ENCODE measurements around the gene ACAT2.
A peak's percentile ranks its signal among the peaks of the same experiment; 100 is the strongest.

Gene ACAT2

DNA sequence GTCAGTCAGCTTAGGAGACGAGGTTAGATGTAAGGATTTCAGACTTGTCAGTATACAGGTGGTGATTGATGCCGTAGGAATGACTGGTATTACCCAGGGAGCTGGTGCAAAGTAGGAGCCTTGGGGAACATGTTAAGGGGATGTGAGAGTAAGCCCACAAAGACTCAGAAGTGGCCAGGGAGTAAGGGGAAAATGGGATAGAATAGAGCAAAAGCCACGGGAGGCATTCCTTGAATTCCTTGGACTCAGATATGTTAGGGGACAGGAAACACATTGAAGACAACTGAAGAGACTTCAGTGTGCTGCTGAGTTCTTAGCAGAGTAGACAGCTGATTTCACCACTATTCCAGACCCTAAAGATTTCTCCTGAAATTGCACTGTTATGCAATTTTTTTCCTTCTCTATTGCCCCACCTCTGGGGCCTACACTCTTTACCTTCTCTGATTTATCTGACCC, 1.2 kb upstream of the ACAT2 start:
- TF ChIP-seq, protein P1, sequence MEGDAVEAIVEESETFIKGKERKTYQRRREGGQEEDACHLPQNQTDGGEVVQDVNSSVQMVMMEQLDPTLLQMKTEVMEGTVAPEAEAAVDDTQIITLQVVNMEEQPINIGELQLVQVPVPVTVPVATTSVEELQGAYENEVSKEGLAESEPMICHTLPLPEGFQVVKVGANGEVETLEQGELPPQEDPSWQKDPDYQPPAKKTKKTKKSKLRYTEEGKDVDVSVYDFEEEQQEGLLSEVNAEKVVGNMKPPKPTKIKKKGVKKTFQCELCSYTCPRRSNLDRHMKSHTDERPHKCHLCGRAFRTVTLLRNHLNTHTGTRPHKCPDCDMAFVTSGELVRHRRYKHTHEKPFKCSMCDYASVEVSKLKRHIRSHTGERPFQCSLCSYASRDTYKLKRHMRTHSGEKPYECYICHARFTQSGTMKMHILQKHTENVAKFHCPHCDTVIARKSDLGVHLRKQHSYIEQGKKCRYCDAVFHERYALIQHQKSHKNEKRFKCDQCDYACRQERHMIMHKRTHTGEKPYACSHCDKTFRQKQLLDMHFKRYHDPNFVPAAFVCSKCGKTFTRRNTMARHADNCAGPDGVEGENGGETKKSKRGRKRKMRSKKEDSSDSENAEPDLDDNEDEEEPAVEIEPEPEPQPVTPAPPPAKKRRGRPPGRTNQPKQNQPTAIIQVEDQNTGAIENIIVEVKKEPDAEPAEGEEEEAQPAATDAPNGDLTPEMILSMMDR (conservative IDR thresholded peaks at IDR 0.05; ENCODE audit: control insufficient read depth, insufficient read depth, low read depth, low read length): no peak
- peak; percentile 33 for DNase-seq (ENCODE audit: low read depth)
- peak overlapping the region; percentile 89 for H3K4me3 ChIP-seq (ENCODE audit: control insufficient read depth, low read depth, low read length)

DNA sequence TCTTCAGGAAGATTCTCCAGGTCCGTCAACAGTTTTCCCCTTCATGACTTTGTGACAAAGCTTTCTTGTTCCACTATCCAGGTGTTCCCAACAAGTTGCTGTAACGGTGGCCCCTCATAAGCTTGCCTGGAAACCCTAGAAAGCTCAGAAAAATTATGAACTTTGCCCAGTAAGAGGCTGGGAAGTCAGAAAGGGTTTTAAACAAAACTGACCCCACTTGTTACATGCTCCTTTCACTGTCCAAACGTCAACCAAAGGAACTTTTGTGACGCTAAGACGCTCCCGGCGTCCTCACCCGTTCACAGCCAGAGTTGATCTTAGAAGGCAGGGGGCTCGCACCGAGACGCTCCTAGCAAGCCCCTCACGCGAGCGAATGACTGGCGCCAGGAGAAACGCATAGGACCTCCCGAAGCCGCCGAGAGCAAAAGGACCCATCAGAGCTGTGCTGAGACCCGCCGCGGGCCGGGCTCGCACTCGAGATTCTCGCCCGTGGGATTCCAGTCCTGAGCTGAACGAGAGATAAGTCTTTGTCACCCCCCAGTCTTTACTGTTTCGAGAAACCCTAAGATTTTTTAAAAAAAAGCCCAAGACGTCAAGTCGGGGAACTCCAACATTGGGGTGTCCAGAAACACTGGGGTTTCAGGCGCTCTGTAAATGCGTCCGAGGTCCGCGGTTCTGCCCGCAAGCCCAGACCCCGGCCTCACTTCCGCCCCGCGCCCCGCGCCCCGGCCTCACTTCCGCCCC, 544 bp upstream of the ACAT2 start:
- TF ChIP-seq, protein P1 (conservative IDR thresholded peaks at IDR 0.05; ENCODE audit: control insufficient read depth, insufficient read depth, low read depth, low read length): no peak
- peak; percentile 22 for DNase-seq (ENCODE audit: low read depth)
- peak overlapping the region; percentile 89 for H3K4me3 ChIP-seq (ENCODE audit: control insufficient read depth, low read depth, low read length)

- no peak for DNase-seq (ENCODE audit: low read depth)
- peak overlapping the region; percentile 89 for H3K4me3 ChIP-seq (ENCODE audit: control insufficient read depth, low read depth, low read length)
- TF ChIP-seq, protein P1 (conservative IDR thresholded peaks at IDR 0.05; ENCODE audit: control insufficient read depth, insufficient read depth, low read depth, low read length): no peak
These were observed 942 bp downstream of the ACAT2 start for GRCh38 chr6:159762681-159763293.

DNA sequence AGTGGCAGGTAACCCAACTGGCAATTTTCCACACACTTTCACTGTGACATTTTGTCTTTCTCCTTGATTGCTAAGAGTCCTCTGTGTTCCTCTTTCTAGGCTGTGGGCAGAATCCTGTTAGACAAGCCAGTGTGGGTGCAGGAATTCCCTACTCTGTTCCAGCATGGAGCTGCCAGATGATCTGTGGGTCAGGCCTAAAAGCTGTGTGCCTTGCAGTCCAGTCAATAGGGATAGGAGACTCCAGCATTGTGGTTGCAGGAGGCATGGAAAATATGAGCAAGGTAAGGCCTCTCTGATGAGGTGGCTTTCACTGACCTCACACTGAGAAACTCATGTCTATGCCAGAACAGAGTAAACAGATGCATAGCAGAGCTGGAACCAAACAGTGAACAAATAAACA, 5.1 kb downstream of the ACAT2 start:
- TF ChIP-seq, protein P1 (conservative IDR thresholded peaks at IDR 0.05; ENCODE audit: control insufficient read depth, insufficient read depth, low read depth, low read length): no peak
- no peak for DNase-seq (ENCODE audit: low read depth)
- H3K4me3 ChIP-seq (ENCODE audit: control insufficient read depth, low read depth, low read length): no peak overlapping the region

GRCh38 chr6:159769470-159769869, 7.6 kb downstream of the ACAT2 start:
- no peak for DNase-seq (ENCODE audit: low read depth)
- TF ChIP-seq, protein P1 (conservative IDR thresholded peaks at IDR 0.05; ENCODE audit: control insufficient read depth, insufficient read depth, low read depth, low read length): no peak
- no peak overlapping the region for H3K4me3 ChIP-seq (ENCODE audit: control insufficient read depth, low read depth, low read length)

- no peak for DNase-seq (ENCODE audit: low read depth)
- TF ChIP-seq, protein P1 (conservative IDR thresholded peaks at IDR 0.05; ENCODE audit: control insufficient read depth, insufficient read depth, low read depth, low read length): no peak
- no peak overlapping the region for H3K4me3 ChIP-seq (ENCODE audit: control insufficient read depth, low read depth, low read length)
These were observed 10.4 kb downstream of the ACAT2 start for GRCh38 chr6:159772196-159772595.
